ENCODE results near the gene SPPL3. TPM values are rescaled to one million over a fixed set of nuclear protein-coding genes. Genes with fewer than 3 reads are reported as not detected.

SPPL3 gene
- total and polyA plus RNA-seq, 4 donors, result 7.4 to 12.6 (median 8.7) TPM

DNA sequence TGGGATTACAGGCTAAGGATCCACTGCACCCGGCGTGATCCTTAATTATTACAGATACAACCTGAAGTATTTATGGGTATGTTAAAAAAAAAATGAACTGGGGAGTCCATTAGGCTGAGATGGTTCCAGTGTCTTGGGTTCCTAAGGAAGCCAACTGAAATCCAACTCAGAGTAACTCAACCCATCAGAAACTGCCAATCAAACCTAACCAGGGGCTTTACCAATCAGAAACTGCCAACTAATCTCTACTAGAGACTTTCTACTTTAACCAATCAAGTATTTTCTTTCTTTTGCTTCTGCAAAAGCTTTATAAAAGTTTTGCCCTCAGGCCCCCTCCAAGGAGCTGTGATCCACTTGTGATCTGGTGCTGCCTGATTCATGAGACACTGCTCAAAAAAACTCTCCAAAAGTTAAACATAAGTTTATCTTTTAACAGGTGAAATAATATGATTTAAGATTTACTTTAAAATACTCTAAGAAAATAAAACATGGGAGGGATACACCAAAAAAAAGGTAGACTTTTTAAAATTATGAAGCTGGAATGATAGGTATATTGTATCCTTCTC is 90.5 kb downstream of the SPPL3 start:
- Histone ChIP-seq H3K27ac (ENCODE audit: low read depth in 1 of 2, low read length in 2 of 2) (no peak overlapping the region), H3K36me3 (ENCODE audit: control insufficient read depth in 4 of 4, insufficient read depth in 3 of 4, low read depth in 1 of 4, low read length in 3 of 4) (peaks cover 0 to 4% (median 3%) of the 10 kb centered on the region in 4 donors), H3K9me3 (ENCODE audit: control insufficient read depth in 4 of 4, low read length in 3 of 4) (no peaks in the 10 kb centered on the region), H3K4me3 (ENCODE audit: low read depth in 1 of 3, low read length in 3 of 3) (no peak overlapping the region), H3K27me3 (ENCODE audit: control insufficient read depth in 4 of 4, insufficient read depth in 4 of 4, low read length in 3 of 4) (no peaks in the 10 kb centered on the region), H3K9ac (ENCODE audit: low read depth in 1 of 2, low read length in 2 of 2) (no peak overlapping the region), H3K4me1 (ENCODE audit: control insufficient read depth in 4 of 4, insufficient read depth in 4 of 4, low read length in 3 of 4) (peaks cover 0 to 2% (median 0%) of the 10 kb centered on the region in 4 donors)
- DNase-seq (ENCODE audit: low spot score), result no peak
- TF ChIP-seq, protein P1, sequence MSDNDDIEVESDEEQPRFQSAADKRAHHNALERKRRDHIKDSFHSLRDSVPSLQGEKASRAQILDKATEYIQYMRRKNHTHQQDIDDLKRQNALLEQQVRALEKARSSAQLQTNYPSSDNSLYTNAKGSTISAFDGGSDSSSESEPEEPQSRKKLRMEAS (IDR thresholded peaks at IDR 0.05), result no peak
- TF ChIP-seq FOXA1 (IDR thresholded peaks at IDR 0.05) (no peak), RXRA (IDR thresholded peaks at IDR 0.05) (no peak), YY1 (IDR thresholded peaks at IDR 0.05) (no peak), SP1 (IDR thresholded peaks at IDR 0.05) (no peak), FOXA2 (IDR thresholded peaks at IDR 0.05) (no peak), GABPA (IDR thresholded peaks at IDR 0.05 in 1 of 2, conservative IDR thresholded peaks at IDR 0.05 in 1 of 2) (no peak), TAF1 (conservative IDR thresholded peaks at IDR 0.05) (no peak), EGR1 (IDR thresholded peaks at IDR 0.05; ENCODE audit: low read depth in 2 of 2) (no peak), RAD21 (IDR thresholded peaks at IDR 0.05) (no peak), NR2F2 (IDR thresholded peaks at IDR 0.05) (no peak)
- TF ChIP-seq, protein P2, sequence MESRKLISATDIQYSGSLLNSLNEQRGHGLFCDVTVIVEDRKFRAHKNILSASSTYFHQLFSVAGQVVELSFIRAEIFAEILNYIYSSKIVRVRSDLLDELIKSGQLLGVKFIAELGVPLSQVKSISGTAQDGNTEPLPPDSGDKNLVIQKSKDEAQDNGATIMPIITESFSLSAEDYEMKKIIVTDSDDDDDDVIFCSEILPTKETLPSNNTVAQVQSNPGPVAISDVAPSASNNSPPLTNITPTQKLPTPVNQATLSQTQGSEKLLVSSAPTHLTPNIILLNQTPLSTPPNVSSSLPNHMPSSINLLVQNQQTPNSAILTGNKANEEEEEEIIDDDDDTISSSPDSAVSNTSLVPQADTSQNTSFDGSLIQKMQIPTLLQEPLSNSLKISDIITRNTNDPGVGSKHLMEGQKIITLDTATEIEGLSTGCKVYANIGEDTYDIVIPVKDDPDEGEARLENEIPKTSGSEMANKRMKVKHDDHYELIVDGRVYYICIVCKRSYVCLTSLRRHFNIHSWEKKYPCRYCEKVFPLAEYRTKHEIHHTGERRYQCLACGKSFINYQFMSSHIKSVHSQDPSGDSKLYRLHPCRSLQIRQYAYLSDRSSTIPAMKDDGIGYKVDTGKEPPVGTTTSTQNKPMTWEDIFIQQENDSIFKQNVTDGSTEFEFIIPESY (IDR thresholded peaks at IDR 0.05), result no peak
- TF ChIP-seq, protein P3, sequence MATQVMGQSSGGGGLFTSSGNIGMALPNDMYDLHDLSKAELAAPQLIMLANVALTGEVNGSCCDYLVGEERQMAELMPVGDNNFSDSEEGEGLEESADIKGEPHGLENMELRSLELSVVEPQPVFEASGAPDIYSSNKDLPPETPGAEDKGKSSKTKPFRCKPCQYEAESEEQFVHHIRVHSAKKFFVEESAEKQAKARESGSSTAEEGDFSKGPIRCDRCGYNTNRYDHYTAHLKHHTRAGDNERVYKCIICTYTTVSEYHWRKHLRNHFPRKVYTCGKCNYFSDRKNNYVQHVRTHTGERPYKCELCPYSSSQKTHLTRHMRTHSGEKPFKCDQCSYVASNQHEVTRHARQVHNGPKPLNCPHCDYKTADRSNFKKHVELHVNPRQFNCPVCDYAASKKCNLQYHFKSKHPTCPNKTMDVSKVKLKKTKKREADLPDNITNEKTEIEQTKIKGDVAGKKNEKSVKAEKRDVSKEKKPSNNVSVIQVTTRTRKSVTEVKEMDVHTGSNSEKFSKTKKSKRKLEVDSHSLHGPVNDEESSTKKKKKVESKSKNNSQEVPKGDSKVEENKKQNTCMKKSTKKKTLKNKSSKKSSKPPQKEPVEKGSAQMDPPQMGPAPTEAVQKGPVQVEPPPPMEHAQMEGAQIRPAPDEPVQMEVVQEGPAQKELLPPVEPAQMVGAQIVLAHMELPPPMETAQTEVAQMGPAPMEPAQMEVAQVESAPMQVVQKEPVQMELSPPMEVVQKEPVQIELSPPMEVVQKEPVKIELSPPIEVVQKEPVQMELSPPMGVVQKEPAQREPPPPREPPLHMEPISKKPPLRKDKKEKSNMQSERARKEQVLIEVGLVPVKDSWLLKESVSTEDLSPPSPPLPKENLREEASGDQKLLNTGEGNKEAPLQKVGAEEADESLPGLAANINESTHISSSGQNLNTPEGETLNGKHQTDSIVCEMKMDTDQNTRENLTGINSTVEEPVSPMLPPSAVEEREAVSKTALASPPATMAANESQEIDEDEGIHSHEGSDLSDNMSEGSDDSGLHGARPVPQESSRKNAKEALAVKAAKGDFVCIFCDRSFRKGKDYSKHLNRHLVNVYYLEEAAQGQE (IDR thresholded peaks at IDR 0.05), result no peak
- TF ChIP-seq, protein P4, sequence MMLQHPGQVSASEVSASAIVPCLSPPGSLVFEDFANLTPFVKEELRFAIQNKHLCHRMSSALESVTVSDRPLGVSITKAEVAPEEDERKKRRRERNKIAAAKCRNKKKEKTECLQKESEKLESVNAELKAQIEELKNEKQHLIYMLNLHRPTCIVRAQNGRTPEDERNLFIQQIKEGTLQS (IDR thresholded peaks at IDR 0.05), result no peak
- TF ChIP-seq, protein P5, sequence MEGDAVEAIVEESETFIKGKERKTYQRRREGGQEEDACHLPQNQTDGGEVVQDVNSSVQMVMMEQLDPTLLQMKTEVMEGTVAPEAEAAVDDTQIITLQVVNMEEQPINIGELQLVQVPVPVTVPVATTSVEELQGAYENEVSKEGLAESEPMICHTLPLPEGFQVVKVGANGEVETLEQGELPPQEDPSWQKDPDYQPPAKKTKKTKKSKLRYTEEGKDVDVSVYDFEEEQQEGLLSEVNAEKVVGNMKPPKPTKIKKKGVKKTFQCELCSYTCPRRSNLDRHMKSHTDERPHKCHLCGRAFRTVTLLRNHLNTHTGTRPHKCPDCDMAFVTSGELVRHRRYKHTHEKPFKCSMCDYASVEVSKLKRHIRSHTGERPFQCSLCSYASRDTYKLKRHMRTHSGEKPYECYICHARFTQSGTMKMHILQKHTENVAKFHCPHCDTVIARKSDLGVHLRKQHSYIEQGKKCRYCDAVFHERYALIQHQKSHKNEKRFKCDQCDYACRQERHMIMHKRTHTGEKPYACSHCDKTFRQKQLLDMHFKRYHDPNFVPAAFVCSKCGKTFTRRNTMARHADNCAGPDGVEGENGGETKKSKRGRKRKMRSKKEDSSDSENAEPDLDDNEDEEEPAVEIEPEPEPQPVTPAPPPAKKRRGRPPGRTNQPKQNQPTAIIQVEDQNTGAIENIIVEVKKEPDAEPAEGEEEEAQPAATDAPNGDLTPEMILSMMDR (IDR thresholded peaks at IDR 0.05; ENCODE audit: low read depth, low read length, missing input control), result no peak
- WGBS, result over 99% methylated on average over 2 of the region's 2 CpGs

DNA sequence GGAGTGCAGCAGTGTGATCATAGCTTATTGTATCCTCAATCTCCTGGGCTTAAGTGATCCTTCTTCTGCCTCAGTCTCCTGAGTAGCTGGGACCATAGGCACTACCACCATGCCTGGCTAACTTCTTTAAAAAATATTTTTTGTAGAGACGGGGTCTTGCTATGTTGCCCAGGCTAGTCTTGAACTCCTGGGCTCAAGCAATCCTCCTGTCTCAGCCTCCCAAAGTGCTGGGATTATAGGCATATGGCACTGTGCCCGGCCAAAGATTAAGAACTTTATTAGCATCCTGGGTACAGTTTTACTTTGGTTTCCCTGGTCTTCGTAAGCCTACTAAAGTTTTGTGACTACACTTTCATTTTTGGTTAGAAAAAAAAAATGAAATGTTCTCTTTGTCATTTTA is 94.1 kb downstream of the SPPL3 start:
- no peak for TF ChIP-seq RXRA (IDR thresholded peaks at IDR 0.05)
- TF ChIP-seq SP1 (IDR thresholded peaks at IDR 0.05), result no peak
- TF ChIP-seq GABPA (IDR thresholded peaks at IDR 0.05 in 1 of 2, conservative IDR thresholded peaks at IDR 0.05 in 1 of 2), result no peak
- Histone ChIP-seq H3K9ac (ENCODE audit: low read depth in 1 of 2, low read length in 2 of 2) (no peak overlapping the region), H3K36me3 (ENCODE audit: control insufficient read depth in 4 of 4, insufficient read depth in 3 of 4, low read depth in 1 of 4, low read length in 3 of 4) (peaks cover 0 to 4% (median 3%) of the 10 kb centered on the region in 4 donors), H3K27ac (ENCODE audit: low read depth in 1 of 2, low read length in 2 of 2) (no peak overlapping the region), H3K4me3 (ENCODE audit: low read depth in 1 of 3, low read length in 3 of 3) (no peak overlapping the region), H3K4me1 (ENCODE audit: control insufficient read depth in 4 of 4, insufficient read depth in 4 of 4, low read length in 3 of 4) (peaks cover 0 to 2% (median 0%) of the 10 kb centered on the region in 4 donors), H3K9me3 (ENCODE audit: control insufficient read depth in 4 of 4, low read length in 3 of 4) (no peaks in the 10 kb centered on the region), H3K27me3 (ENCODE audit: control insufficient read depth in 4 of 4, insufficient read depth in 4 of 4, low read length in 3 of 4) (no peaks in the 10 kb centered on the region)
- DNase-seq (ENCODE audit: low spot score), result no peak
- 99% methylated on average over 3 of the region's 3 CpGs for WGBS

Measured in liver (tissue), 9 donors.